ENCODE data around the gene SPRED1. TPM values are rescaled to one million over a fixed set of nuclear protein-coding genes. Genes with fewer than 3 reads are reported as not detected.

The SPRED1 gene
- total and polyA plus RNA-seq, 2 donors (not counting 1 experiment from before 2014, with no cell fraction given): 0.09 to 2.1 TPM

DNA sequence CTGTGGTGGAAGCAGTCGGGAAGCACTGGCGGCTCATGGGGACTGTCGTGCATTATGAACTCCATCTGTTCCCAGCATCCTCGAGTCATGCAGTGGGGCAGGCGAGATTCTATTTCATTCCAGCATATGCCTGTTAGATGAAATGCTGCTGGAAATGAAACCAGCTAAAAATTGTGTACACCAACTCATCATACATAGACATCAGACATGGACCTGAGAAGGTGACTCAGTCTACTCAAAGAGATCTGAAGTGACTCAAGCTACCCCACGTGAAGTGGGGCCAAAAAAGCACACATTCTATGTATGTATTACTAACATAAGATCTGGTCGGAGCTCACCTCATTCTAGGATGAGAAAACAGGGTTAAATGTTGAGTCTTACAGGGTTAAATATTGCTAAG, 153.8 kb downstream of the SPRED1 start:
- 89% methylated on average over 5 of the region's 7 CpGs for WGBS (ENCODE audit: insufficient coverage)
- no peak overlapping the region for H3K4me2 ChIP-seq (replicated peaks; ENCODE audit: low read depth, low read length, poor library complexity, severe bottlenecking)
- POLR2A ChIA-PET: no interaction called here
- Mint-ChIP-seq H3K9me3 (ENCODE audit: insufficient read depth) (no peaks in the 10 kb centered on the region), H3K4me3 (no peak overlapping the region), H3K27me3 (peaks cover 15% of the 10 kb centered on the region), H3K4me1 (no peaks in the 10 kb centered on the region), H3K27ac (no peak overlapping the region)
- no peaks in the 10 kb centered on the region for H3K36me3 ChIP-seq (replicated peaks in 1 of 2; ENCODE audit: control extremely low read depth in 1 of 2, control insufficient read depth in 1 of 2, extremely low read depth in 1 of 2, insufficient read depth in 2 of 2, low read length in 1 of 2)
- no peaks in the 10 kb centered on the region for H4K20me1 ChIP-seq (ENCODE audit: control insufficient read depth, insufficient read depth, low read length, poor library complexity, severe bottlenecking)
- intact Hi-C loops (cut with micrococcal nuclease): no loop called here
- H3K4me1 ChIP-seq (ENCODE audit: control insufficient read depth in 2 of 2, insufficient read depth in 2 of 2, low read length in 2 of 2): no peaks in the 10 kb centered on the region
- no peaks in the 10 kb centered on the region for H3K27me3 ChIP-seq (replicated peaks in 1 of 4; ENCODE audit: control extremely low read depth in 1 of 4, control insufficient read depth in 3 of 4, insufficient read depth in 4 of 4, low read length in 3 of 4)
- DNase-seq (no peak), ATAC-seq (ENCODE audit: low read depth) (no peak)
- no peak overlapping the region for H2AFZ ChIP-seq (ENCODE audit: insufficient read depth, low read depth, low read length, poor library complexity, severe bottlenecking)
- no peaks in the 10 kb centered on the region for H3K79me2 ChIP-seq (ENCODE audit: control insufficient read depth, insufficient read depth, low read length)
- H3K9ac ChIP-seq (ENCODE audit: low read length): no peak overlapping the region
- H3K9me3 ChIP-seq (ENCODE audit: control extremely low read depth in 1 of 3, control insufficient read depth in 2 of 3, insufficient read depth in 1 of 3, low read length in 2 of 3): no peaks in the 10 kb centered on the region
- TF ChIP-seq, protein P1, sequence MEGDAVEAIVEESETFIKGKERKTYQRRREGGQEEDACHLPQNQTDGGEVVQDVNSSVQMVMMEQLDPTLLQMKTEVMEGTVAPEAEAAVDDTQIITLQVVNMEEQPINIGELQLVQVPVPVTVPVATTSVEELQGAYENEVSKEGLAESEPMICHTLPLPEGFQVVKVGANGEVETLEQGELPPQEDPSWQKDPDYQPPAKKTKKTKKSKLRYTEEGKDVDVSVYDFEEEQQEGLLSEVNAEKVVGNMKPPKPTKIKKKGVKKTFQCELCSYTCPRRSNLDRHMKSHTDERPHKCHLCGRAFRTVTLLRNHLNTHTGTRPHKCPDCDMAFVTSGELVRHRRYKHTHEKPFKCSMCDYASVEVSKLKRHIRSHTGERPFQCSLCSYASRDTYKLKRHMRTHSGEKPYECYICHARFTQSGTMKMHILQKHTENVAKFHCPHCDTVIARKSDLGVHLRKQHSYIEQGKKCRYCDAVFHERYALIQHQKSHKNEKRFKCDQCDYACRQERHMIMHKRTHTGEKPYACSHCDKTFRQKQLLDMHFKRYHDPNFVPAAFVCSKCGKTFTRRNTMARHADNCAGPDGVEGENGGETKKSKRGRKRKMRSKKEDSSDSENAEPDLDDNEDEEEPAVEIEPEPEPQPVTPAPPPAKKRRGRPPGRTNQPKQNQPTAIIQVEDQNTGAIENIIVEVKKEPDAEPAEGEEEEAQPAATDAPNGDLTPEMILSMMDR (IDR thresholded peaks at IDR 0.05): no peak
- no peak for TF ChIP-seq EZH2 (IDR thresholded peaks at IDR 0.05; ENCODE audit: borderline replicate concordance, insufficient read depth, low read depth, low read length, poor library complexity, severe bottlenecking)
- no peak overlapping the region for H3K4me3 ChIP-seq (ENCODE audit: control extremely low read depth in 1 of 5, extremely low read depth in 1 of 5, insufficient read depth in 1 of 5, low read depth in 2 of 5, low read length in 4 of 5)
- CTCF ChIA-PET: no interaction called here
- H3K27ac ChIP-seq (ENCODE audit: low read length in 2 of 2): no peak overlapping the region

Other genes with a start within 250 kb of the SPRED1 start
- 16.6 and 21.5 TPM in 2 replicates for gene FAM98B, start 201.3 kb downstream of the SPRED1 start, total RNA-seq
- gene FAM98B, start 201.3 kb downstream of the SPRED1 start, polyA plus RNA-seq: 1.3 and 1.4 TPM in 2 replicates